GM19324 (cell line): ENCODE results near the gene FRMD3.

Source experiments
- ATAC-seq: cut with Tn5 transposase; IDR thresholded peaks from one replicate; pipeline ENCODE4 v1.9.1; 2021; ENCODE audit warnings: mild to moderate bottlenecking, moderate library complexity; ENCODE audit not compliant: unreplicated experiment, low FRiP score

Gene FRMD3

GRCh38 chr9:83257937-83258891 lies 280.0 kb downstream of the FRMD3 start:
- ATAC-seq = no peak

DNA sequence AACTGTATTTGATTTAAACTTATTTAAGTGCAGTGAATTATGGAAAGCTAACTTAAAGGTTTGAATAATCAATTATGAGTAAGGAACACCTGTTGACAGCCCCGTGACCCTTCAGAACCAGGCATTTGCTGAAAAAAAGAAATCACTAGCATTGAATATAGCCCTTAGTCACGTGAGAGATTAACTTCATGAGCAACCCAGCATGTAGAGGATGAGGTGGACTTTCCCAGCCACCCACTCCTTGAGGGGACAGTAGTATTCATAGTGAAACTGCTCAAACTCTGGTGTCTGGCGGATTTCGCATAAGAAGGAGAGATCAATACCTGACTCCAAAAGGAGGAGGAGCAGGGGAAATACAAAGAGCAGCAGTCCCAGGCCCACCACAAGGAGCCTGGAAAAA lies 290.5 kb downstream of the FRMD3 start:
- ATAC-seq = no peak

GRCh38 chr9:83245979-83246659 lies 292.1 kb downstream of the FRMD3 start:
- no peak for ATAC-seq

GRCh38 chr9:83242066-83242465 lies 296.1 kb downstream of the FRMD3 start:
- ATAC-seq = no peak

- no peak for ATAC-seq
Measured at GRCh38 chr9:83240671-83241070, 297.5 kb downstream of the FRMD3 start.

- no peak for ATAC-seq
Measured at GRCh38 chr9:83239747-83240146, 298.5 kb downstream of the FRMD3 start.

GRCh38 chr9:83238871-83239640 lies 299.1 kb downstream of the FRMD3 start:
- ATAC-seq = no peak

- ATAC-seq = no peak
Measured at GRCh38 chr9:83236029-83236696, 302.0 kb downstream of the FRMD3 start.

DNA sequence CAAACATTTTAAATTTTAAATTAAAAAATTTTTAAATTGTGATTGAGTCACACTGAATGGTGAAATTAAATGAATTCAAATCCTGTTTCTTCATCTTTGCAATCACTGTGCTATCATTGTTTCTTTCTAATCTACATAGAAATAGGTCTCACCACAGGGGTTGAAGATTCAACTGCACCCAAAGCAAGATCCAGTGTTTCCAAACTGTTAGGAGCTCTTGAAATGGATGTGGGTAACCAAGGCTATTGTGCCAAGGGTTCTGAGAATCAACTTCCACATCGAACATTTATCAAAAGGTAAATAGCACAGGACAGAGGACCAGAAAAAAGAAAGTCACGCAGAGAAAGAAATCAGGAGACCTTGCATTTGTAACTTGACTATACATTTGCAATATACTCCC lies 302.7 kb downstream of the FRMD3 start:
- no peak for ATAC-seq

- no peak for ATAC-seq
Measured at GRCh38 chr9:83234541-83234940, 303.7 kb downstream of the FRMD3 start.

DNA sequence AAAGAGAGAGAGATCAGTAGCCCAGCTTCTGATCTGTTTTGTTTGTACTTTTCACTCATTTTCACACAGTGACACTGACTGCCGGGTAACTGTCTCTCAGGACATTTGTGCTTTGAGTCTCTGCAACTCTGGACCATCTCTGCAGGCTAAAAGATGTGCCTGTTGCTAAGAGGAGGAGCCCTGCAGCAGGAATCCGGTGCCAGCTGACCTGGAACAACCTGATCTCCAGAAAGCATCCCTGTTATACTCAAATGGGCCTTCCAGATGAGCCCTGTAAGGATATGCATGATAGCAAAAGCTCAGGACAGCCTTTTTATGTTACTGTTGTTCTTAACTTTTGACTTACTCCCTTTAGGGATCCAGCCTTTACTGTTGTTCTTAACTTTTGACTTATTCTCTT lies 304.6 kb downstream of the FRMD3 start:
- no peak for ATAC-seq

- no peak for ATAC-seq
Measured at GRCh38 chr9:83231039-83231438, 307.2 kb downstream of the FRMD3 start.

GRCh38 chr9:83220730-83221129 lies 317.5 kb downstream of the FRMD3 start:
- no peak for ATAC-seq

- no peak for ATAC-seq
Measured at GRCh38 chr9:83219924-83220438, 318.2 kb downstream of the FRMD3 start.

DNA sequence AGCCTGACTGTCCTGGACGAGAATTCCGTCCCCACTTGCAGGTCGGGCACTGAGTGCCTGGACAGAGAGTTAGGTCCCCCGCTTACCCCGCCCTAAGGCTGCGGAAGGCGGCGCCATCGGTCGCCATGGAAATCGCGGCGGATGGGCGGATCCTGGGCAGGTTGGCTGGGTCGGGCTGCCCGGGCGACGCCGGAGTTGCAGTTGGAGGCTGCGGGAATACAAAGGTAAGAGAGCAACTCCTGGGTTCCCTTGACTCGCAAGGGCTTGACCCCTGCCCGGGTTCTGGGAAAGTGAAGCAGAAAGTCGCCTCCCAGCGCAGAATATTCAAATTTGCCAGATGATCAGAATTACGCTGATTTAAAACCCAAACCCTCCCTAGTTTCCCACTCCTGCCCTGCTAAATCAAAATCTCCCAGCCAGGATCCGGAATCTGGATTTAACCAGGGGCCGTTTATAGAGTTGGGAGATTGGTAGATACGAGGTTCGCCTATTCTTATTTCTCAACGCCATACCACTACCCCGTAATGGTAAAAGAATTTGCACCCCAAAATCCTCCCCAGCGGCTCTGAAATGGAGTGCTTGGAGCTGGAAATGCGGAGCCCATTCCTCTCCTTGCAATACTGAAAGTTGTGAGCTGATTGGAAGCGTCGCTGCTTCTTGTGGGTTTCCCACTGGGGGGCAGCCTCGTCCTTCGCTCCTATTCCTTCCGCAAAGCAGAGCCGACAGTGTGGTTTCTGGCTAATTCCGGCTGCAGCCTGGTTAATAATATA lies 318.9 kb downstream of the FRMD3 start:
- no peak for ATAC-seq

GRCh38 chr9:83218411-83219090 lies 319.6 kb downstream of the FRMD3 start:
- ATAC-seq = no peak

DNA sequence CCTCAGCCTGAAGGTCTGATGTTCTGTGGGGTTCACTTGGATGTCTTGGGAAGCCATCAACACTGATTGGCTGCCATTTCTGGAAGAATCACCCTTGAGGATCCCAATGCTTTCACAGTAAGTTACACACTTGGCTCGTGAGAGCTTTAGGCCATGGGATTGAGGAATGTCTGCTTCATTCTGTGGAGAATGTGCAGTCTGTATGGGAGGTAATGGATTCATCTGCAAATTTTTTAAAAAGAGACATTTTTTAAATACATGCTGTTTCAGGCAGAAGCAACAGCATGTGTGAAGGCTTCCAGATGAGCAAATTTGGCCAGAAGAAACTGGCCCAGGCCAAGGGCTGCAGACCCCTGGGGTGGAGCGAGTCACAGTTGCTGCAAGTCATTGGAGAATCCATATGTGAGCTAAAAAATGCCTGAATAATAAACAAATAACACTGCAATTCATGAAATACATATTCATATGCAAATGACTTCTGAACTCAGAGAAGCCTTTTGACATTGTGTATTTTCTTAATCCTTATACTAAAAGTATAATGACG lies 328.9 kb downstream of the FRMD3 start:
- ATAC-seq = no peak

GRCh38 chr9:83208065-83208850 lies 329.9 kb downstream of the FRMD3 start:
- ATAC-seq = no peak
